ENCODE measurements around the gene TRDN.

DNA sequence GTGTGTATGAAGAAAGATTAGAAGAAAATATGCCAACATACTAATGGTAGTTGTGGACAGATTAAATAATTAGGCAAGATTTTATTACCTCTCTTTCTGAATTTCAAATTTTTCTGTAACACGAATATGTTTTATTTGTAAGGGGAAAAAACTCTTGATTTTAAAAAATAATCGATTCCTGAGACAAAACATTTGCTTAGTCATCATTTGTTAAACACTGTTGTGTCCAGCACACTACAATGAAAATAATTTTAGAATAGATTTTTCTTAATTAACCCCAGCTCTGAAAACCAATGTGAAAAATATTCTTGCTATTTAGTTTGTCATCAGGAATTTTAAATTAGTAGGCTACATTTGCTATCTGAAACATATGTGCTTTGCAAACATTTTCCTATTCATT, 253.0 kb downstream of the TRDN start:
- TF ChIP-seq EZH2 (IDR thresholded peaks at IDR 0.05; ENCODE audit: low read length, missing control alignments) = no peak
- TF ChIP-seq, protein P1, sequence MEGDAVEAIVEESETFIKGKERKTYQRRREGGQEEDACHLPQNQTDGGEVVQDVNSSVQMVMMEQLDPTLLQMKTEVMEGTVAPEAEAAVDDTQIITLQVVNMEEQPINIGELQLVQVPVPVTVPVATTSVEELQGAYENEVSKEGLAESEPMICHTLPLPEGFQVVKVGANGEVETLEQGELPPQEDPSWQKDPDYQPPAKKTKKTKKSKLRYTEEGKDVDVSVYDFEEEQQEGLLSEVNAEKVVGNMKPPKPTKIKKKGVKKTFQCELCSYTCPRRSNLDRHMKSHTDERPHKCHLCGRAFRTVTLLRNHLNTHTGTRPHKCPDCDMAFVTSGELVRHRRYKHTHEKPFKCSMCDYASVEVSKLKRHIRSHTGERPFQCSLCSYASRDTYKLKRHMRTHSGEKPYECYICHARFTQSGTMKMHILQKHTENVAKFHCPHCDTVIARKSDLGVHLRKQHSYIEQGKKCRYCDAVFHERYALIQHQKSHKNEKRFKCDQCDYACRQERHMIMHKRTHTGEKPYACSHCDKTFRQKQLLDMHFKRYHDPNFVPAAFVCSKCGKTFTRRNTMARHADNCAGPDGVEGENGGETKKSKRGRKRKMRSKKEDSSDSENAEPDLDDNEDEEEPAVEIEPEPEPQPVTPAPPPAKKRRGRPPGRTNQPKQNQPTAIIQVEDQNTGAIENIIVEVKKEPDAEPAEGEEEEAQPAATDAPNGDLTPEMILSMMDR (conservative IDR thresholded peaks at IDR 0.05 in 1 of 2, IDR thresholded peaks at IDR 0.05 in 1 of 2; ENCODE audit: low read depth in 1 of 2, low read length in 2 of 2) = no peak
